ENCODE data around the gene WNT2B.

WNT2B gene

GRCh38 chr1:112504661-112505399, 3.9 kb upstream of the WNT2B start:
- DNase-seq (ENCODE audit: low read depth): no peak

- no peak for DNase-seq (ENCODE audit: low read depth)
Observed at GRCh38 chr1:112505400-112505785, 3.4 kb upstream of the WNT2B start.

DNA sequence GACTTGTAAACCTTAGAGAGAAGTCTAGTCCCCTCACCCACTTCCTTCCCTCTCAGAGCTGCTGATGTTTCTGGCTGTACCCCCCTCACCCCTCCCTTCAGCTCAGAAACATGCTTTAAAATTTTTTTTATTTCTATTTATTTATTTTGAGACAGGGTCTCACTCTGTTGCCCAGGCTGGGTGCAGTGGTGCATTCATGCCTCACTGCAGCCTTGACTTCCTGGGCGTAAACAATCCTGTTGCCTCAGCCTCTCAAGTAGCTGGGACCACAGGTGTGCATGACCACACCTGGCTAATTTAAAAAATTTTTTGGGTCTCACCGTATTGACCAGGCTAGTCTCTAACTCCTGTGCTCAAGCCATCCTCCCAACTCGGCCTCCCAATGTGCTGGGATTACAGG, 2.9 kb upstream of the WNT2B start:
- DNase-seq (ENCODE audit: low read depth): no peak

DNA sequence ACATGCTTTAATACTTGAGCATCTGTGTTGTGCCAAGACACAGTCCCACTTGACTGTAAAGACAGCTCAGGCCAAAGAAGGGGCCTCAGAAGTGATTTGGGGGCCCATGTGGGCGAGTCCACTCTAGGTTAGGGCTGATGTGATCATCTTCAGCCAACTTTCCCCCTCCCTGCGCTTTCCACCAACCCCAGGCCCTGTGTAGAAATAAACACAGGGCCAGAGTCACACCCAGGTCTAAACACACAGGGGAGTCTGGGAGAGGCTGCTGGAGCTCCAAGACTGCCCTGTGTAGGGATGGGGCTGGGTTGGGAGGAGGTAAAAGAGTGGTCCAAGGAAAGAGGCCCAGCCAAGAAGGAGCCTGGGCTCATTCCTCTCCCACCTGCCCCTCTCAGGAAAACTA, 2.5 kb upstream of the WNT2B start:
- no peak for DNase-seq (ENCODE audit: low read depth)

GRCh38 chr1:112506731-112507130, 2.0 kb upstream of the WNT2B start:
- DNase-seq (ENCODE audit: low read depth): no peak

DNA sequence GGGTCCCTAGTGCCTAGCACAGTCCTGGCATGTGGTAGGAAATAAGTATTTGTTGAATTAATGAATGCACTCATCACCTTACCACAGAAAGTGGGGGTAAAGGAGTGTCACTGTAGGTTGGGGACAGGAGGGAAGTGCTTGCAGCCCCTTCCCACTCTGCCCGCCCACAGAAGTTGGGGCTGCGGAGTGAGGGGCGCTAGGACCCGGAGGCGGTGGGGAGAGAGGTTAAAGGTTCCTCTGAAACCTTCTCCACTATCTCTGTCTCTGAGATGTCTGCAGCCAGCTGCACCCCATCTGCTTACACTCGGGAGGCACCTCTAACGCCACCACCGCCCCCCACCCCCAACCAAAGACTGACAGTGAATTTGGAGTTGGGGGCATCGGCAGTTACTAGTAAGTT, 1.4 kb upstream of the WNT2B start:
- no peak for DNase-seq (ENCODE audit: low read depth)

GRCh38 chr1:112507921-112508277, 866 bp upstream of the WNT2B start:
- no peak for DNase-seq (ENCODE audit: low read depth)

GRCh38 chr1:112509005-112509659, 367 bp downstream of the WNT2B start:
- DNase-seq (ENCODE audit: low read depth): no peak

GRCh38 chr1:112509660-112510178, 954 bp downstream of the WNT2B start:
- no peak for DNase-seq (ENCODE audit: low read depth)

DNA sequence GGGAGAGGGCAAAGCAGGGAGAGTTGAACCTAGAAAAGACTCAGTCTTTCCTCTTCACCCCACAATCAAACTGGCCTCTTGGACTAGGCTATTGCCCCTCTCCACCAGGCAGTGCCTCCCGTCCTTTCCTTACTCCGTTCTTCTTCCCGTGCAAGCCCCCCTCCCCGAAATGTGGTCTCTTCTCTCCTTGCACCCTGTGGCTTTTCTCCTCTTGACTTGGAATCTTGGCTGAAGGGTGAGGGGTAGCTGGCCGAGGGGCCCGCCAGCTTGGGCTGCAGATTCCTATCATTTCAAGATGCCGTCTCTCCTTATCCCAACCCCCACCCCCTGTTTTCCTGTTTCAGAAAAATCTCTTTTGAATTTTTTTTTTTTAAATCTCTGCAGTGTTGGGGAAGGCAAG, 1.6 kb downstream of the WNT2B start:
- DNase-seq (ENCODE audit: low read depth): no peak

DNA sequence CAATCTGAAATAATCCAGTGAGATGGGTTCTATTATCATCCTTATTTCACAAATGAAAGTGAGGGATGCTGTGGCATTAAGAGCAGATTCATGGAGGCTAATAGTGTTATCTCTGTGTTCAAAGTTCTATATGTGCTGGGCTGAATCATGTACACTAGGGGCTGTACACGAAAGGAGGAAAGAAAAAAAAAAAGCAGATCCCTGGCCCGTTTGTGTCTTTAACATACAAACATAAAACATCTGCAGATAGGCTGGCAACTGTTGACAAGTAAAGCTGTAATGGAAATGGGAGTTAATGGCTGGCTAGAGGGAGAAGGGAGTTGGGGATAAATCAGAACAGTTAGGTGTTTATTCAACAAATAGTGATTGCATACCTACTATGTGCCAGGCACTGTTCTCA, 3.1 kb downstream of the WNT2B start:
- no peak for DNase-seq (ENCODE audit: low read depth)

GRCh38 chr1:112513112-112513870, 4.5 kb downstream of the WNT2B start:
- no peak for DNase-seq (ENCODE audit: low read depth)

DNA sequence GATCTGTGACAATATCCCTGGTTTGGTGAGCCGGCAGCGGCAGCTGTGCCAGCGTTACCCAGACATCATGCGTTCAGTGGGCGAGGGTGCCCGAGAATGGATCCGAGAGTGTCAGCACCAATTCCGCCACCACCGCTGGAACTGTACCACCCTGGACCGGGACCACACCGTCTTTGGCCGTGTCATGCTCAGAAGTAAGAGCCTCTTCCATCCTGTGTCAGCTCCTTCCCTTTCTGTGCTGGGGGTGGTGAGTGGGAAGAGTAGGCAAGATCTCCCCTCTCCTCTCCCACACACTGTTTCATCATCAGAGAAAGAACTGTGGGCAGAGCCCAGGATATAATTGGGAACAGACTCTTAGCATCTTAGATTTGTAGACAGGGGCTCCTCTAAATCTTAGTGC, 6.1 kb downstream of the WNT2B start:
- no peak for DNase-seq (ENCODE audit: low read depth)

DNA sequence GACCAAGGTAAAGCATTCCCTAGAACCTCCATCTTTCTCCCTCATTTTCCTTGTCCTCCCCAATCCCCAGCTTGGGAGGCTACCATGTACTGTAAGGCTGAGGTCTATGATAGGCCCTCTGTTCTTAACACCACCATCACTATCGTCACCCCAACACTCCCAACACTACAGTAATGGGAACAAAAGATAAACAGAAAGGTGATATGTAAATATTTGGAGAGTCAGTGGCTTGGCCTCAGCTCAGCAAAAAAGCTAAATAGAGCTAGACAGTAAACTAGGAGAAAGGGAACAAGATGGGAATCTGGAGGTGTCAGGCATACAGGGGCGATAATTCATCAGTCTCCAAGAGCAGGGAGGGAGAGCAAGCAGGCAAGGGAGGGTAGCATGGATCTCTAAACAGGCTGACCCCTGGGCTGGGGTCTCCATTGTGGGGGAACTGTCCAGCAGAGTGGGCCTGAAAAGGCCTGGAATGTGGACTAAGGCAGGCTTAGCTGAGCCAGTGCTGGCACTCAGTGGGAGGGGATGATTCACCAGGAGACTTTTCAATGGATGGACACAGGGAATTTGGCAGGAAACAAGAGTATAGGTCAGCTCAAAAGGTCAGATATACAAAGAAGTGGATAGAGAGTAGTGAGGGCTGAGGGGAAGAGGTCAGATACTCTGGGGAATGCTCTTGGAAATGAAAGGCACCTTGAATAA, 6.7 kb downstream of the WNT2B start:
- no peak for DNase-seq (ENCODE audit: low read depth)

DNA sequence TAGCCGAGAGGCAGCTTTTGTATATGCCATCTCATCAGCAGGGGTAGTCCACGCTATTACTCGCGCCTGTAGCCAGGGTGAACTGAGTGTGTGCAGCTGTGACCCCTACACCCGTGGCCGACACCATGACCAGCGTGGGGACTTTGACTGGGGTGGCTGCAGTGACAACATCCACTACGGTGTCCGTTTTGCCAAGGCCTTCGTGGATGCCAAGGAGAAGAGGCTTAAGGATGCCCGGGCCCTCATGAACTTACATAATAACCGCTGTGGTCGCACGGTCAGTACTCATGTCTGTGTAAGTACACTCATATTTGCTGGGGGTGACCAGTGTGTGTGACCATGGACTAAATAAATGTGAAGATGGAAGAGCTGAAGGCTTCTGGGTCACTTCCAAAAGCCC, 7.4 kb downstream of the WNT2B start:
- no peak for DNase-seq (ENCODE audit: low read depth)

DNA sequence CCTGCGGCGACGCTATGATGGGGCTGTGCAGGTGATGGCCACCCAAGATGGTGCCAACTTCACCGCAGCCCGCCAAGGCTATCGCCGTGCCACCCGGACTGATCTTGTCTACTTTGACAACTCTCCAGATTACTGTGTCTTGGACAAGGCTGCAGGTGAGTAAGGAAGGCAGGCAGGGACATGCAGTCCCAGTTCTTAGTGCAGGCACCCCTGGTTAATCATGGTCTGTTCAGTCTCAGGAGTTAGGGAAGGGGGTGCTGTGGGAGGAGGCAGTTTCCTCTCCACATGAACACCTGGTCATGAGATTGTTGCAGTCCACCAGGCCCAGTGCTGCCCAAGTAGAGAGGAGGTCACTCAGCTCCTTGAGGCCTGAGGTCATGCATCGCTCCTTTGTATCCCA, 8.5 kb downstream of the WNT2B start:
- no peak for DNase-seq (ENCODE audit: low read depth)

- DNase-seq (ENCODE audit: low read depth): no peak
Observed at GRCh38 chr1:112517646-112518045, 8.9 kb downstream of the WNT2B start.

DNA sequence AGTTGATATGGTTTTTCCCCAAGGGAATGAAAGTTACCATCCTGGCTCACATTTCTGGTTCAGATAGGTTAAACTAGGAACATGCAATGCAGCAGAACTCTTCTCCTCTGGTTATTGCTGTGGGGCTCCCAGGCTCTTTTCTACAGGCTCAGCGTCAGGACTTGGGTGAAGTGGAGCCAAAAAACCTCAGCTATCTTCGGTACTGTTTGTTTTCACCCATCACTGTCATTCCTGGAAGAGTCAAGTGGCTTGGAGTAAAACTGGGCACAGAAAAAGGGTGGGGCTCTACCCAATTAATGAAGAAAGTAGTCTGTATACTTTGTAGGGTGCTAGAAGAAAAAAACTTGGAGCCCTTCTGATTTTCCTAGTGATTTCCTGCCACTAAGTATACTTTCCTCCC, 9.4 kb downstream of the WNT2B start:
- no peak for DNase-seq (ENCODE audit: low read depth)

GRCh38 chr1:112520166-112520565, 11.4 kb downstream of the WNT2B start:
- no peak for DNase-seq (ENCODE audit: low read depth)

DNA sequence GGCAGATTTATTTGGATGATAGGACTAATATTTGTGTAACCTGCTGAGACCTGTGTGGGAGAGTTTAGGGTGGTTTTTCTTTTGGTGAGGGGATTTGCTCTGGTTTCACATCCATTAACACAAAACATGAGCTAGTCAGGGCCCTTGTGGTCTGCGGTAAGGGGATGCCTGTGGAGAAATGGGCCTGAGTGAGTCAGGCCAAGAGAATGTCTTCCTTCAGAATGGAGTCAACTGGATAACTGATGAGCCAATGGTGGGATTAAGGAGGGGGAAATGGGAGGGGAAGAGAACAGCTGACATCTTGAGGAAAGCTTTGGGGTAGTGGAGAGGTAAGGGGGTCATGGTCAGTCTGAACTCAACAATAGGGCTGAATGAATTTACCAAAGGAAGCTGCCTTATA, 13.9 kb downstream of the WNT2B start:
- no peak for DNase-seq (ENCODE audit: low read depth)

GRCh38 chr1:112524251-112524650, 15.5 kb downstream of the WNT2B start:
- no peak for DNase-seq (ENCODE audit: low read depth)

GRCh38 chr1:112524986-112525385, 16.2 kb downstream of the WNT2B start:
- no peak for DNase-seq (ENCODE audit: low read depth)
